Endodermal cell (in vitro differentiated cells): ENCODE data around the gene ACOT9. TPM values are rescaled to one million over a fixed set of nuclear protein-coding genes. Genes with fewer than 3 reads are reported as not detected.
A peak's percentile ranks its signal among the peaks of the same experiment; 100 is the strongest.

Experiments used
- DNase-seq: peaks from one replicate; pipeline ENCODE4 v3.0.0-alpha.2; 2017
- H3K27ac ChIP-seq: 2 replicates; pipeline ENCODE4 v1.5.1; 2013; ENCODE audit warnings: mild to moderate bottlenecking, low read depth, low read length, moderate library complexity
- H3K27me3 ChIP-seq: 2 replicates; pipeline ENCODE4 v1.6.1; 2013; ENCODE audit warnings: mild to moderate bottlenecking, low read length, moderate library complexity; ENCODE audit not compliant: insufficient read depth, control insufficient read depth, poor library complexity, severe bottlenecking
- H3K36me3 ChIP-seq: 2 replicates; pipeline ENCODE4 v1.7.0; 2013; ENCODE audit warnings: mild to moderate bottlenecking, low read length, moderate library complexity; ENCODE audit not compliant: control insufficient read depth, insufficient read depth
- H3K4me1 ChIP-seq: one replicate; pipeline ENCODE4 v1.7.0; 2013; ENCODE audit warnings: low read length; ENCODE audit not compliant: control insufficient read depth, insufficient read depth
- H3K4me3 ChIP-seq: 2 replicates; pipeline ENCODE4 v1.5.1; 2013; ENCODE audit warnings: mild to moderate bottlenecking, low read length, moderate library complexity
- H3K9ac ChIP-seq: 2 replicates; pipeline ENCODE4 v1.6.1; 2013; ENCODE audit warnings: mild to moderate bottlenecking, low read length, moderate library complexity; ENCODE audit not compliant: poor library complexity, severe bottlenecking; ENCODE audit errors: extremely low read depth
- H3K9me3 ChIP-seq: 2 replicates; pipeline ENCODE4 v1.6.1; 2013; ENCODE audit warnings: mild to moderate bottlenecking, low read length, moderate library complexity; ENCODE audit not compliant: control insufficient read depth
- H3K27ac Mint-ChIP-seq: 2 replicates; pipeline ENCODE4 v1.8.0; 2020; ENCODE audit warnings: mixed read lengths
- H3K27me3 Mint-ChIP-seq: 2 replicates; pipeline ENCODE4 v1.8.0; 2021; ENCODE audit warnings: mild to moderate bottlenecking, mixed read lengths; ENCODE audit not compliant: insufficient read depth
- H3K36me3 Mint-ChIP-seq: 2 replicates; pipeline ENCODE4 v1.8.0; 2020; ENCODE audit warnings: low read depth, mixed read lengths
- H3K4me1 Mint-ChIP-seq: 2 replicates; pipeline ENCODE4 v1.8.0; 2020; ENCODE audit warnings: mixed read lengths
- H3K4me3 Mint-ChIP-seq: 2 replicates; pipeline ENCODE4 v1.8.0; 2020; ENCODE audit warnings: mild to moderate bottlenecking, moderate library complexity, mixed read lengths
- H3K9me3 Mint-ChIP-seq: 2 replicates; pipeline ENCODE4 v1.8.0; 2020; ENCODE audit warnings: mild to moderate bottlenecking, mixed read lengths
- CTCF ChIP-seq: fragments of 200-600 bp; sonication (generic); conservative IDR thresholded peaks from 2 replicates; pipeline ENCODE4 v1.5.0; 2021; ENCODE audit warnings: antibody characterized with exemption, mild to moderate bottlenecking
- WGBS, 2 experiments: methylation state at CpG; one replicate each; pipeline versions ENCODE4 v1.1.5 to v1.1.7; 2013; ENCODE audit warnings: missing lambda C conversion rate in 2 of 2, mixed read lengths in 1 of 2; ENCODE audit not compliant: insufficient coverage in 1 of 2, insufficient read length in 1 of 2; 5-methylcytosine and 5-hydroxymethylcytosine counted together
- total RNA-seq, 2 donors: library from RNA; stranded (reverse); fragmentation: NEBNext Ultra II Directional in 1 of 2; extraction: Animal tissue kit (Norgen Biotek cat#: 25700) in 1 of 2; gene quantifications; 2 replicates in 1 of 2; 3 replicates in 1 of 2; pipeline ENCODE4 v1.2.1, GENCODE V29; 2021

Gene ACOT9
- total RNA-seq, 2 donors from 2014 or later, result 34.6 to 58.4 TPM

- Mint-ChIP-seq H3K4me3 (peak overlapping the region; percentile 93), H3K4me1 (peaks cover 19% of the 10 kb centered on the region), H3K9me3 (no peaks in the 10 kb centered on the region), H3K27ac (peak overlapping the region; percentile 99), H3K27me3 (no peaks in the 10 kb centered on the region), H3K36me3 (peaks cover 27% of the 10 kb centered on the region)
- DNase-seq, result no peak
- Histone ChIP-seq H3K27ac (no peak overlapping the region), H3K9ac (no peak overlapping the region), H3K4me3 (peak overlapping the region; percentile 86), H3K9me3 (no peaks in the 10 kb centered on the region), H3K4me1 (no peaks in the 10 kb centered on the region), H3K27me3 (no peaks in the 10 kb centered on the region), H3K36me3 (no peaks in the 10 kb centered on the region)
- TF ChIP-seq CTCF, result no peak
- 69% methylated on average over 5 of the region's 6 CpGs; no CpG with 5 or more reads in 1 of the 2 experiments for WGBS, 2 experiments
These were observed 39.4 kb upstream of the ACOT9 start for GRCh38 chrX:23782455-23782854.

GRCh38 chrX:23779025-23779424 lies 35.9 kb upstream of the ACOT9 start:
- Mint-ChIP-seq H3K4me3 (no peak overlapping the region), H3K4me1 (peaks cover 6% of the 10 kb centered on the region), H3K9me3 (no peaks in the 10 kb centered on the region), H3K36me3 (peaks cover under 1% of the 10 kb centered on the region), H3K27ac (no peak overlapping the region), H3K27me3 (no peaks in the 10 kb centered on the region)
- H3K9ac ChIP-seq, result no peak overlapping the region
- 90 to 98% methylated on average over 2 to 4 of the region's 4 CpGs for WGBS, 2 experiments
- no peaks in the 10 kb centered on the region for H3K27me3 ChIP-seq
- TF ChIP-seq CTCF, result no peak
- H3K4me1 ChIP-seq, result no peaks in the 10 kb centered on the region
- no peak overlapping the region for H3K27ac ChIP-seq
- no peaks in the 10 kb centered on the region for H3K9me3 ChIP-seq
- no peak overlapping the region for H3K4me3 ChIP-seq
- no peaks in the 10 kb centered on the region for H3K36me3 ChIP-seq
- no peak for DNase-seq

- H3K9me3 Mint-ChIP-seq, result no peaks in the 10 kb centered on the region
- no peaks in the 10 kb centered on the region for H3K36me3 Mint-ChIP-seq
- Histone ChIP-seq H3K4me3 (no peak overlapping the region), H3K4me1 (no peaks in the 10 kb centered on the region), H3K9ac (no peak overlapping the region), H3K9me3 (no peaks in the 10 kb centered on the region), H3K27me3 (no peaks in the 10 kb centered on the region), H3K36me3 (no peaks in the 10 kb centered on the region), H3K27ac (no peak overlapping the region)
- no peaks in the 10 kb centered on the region for H3K4me1 Mint-ChIP-seq
- no peak for DNase-seq
- H3K27me3 Mint-ChIP-seq, result no peaks in the 10 kb centered on the region
- no peak overlapping the region for H3K27ac Mint-ChIP-seq
- WGBS, 2 experiments, result 75% methylated on average over 2 of the region's 3 CpGs; no CpG with 5 or more reads in 1 of the 2 experiments
- TF ChIP-seq CTCF, result no peak
- no peak overlapping the region for H3K4me3 Mint-ChIP-seq
These were observed 33.3 kb upstream of the ACOT9 start for GRCh38 chrX:23776363-23776762.
